Breast epithelium (tissue), 3 donors: ENCODE results near the gene KCNJ10.

ENCODE experiments used
- POLR2AphosphoS5 ChIP-seq, 3 donors: sonication (generic); formaldehyde crosslinking; IDR thresholded peaks; one replicate each; pipeline ENCODE4 v1.6.1; 2017; ENCODE audit warnings: antibody characterized with exemption in 3 of 3
- TF ChIP-seq, protein P1 (sequence below), 3 donors: fragments of 450-650 bp; IDR thresholded peaks; one replicate each; pipeline ENCODE4 v1.5.1; 2016 to 2017; ENCODE audit warnings: antibody characterized with exemption in 3 of 3, mild to moderate bottlenecking in 3 of 3, moderate library complexity in 3 of 3

DNA sequence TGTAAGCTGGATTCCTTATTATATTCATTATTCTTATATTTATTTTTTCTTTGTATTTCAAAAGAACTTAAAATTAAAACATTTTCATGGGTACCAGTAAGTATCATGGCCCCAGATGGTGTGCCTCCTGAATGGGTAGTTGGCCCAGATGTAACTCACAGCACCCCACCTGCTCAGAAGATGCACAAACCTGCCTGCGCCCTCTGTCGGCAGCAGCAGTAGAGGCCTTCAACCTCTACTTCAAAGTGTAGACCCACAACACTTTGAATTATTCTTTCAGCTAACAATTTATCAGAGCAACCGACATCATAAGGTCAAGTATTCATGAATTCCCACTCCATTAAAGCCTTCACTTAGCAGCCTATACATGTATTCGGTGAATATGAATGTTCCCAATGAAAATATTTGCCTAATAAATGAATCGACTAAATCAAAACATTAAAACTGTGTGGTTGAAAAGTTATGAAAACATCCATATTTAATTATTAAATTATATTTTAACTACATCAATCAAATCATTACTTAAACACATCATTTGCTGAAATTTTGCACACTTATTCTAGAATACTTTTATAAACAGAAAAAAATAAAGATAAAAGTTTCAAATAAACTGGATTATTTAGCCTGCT is 63.5 kb downstream of the KCNJ10 start:
- TF ChIP-seq, protein P1, sequence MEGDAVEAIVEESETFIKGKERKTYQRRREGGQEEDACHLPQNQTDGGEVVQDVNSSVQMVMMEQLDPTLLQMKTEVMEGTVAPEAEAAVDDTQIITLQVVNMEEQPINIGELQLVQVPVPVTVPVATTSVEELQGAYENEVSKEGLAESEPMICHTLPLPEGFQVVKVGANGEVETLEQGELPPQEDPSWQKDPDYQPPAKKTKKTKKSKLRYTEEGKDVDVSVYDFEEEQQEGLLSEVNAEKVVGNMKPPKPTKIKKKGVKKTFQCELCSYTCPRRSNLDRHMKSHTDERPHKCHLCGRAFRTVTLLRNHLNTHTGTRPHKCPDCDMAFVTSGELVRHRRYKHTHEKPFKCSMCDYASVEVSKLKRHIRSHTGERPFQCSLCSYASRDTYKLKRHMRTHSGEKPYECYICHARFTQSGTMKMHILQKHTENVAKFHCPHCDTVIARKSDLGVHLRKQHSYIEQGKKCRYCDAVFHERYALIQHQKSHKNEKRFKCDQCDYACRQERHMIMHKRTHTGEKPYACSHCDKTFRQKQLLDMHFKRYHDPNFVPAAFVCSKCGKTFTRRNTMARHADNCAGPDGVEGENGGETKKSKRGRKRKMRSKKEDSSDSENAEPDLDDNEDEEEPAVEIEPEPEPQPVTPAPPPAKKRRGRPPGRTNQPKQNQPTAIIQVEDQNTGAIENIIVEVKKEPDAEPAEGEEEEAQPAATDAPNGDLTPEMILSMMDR (IDR thresholded peaks at IDR 0.05), result peak; percentile 61 to 84 (median 71)
- no peak for TF ChIP-seq POLR2AphosphoS5 (IDR thresholded peaks at IDR 0.05)
